NCI-H1092 (cell line): ENCODE data around the gene PEX16.

Experiments
- DNase-seq: peaks from one replicate; lab custom pipeline; 2025; lab: John Stamatoyannopoulos, UW

PEX16 gene

DNA sequence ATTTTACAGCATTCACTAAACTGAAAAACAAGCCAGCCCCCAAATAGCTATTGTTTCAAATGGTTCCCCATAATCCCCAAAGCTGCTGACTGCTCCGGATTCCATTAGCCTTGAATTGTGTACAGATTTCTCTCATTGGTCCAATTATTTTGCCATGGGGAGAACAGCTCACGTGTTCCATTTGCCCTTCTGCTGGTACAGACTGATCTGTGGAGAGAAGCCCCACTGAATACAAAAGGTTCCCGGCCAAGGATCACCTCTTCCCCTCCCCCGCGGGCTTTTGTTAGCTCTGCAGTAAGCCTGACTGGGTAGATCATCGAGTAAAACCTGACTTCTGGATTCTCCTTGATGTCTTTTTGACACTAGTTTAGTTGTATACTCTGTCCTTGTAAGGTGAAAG, 41.3 kb downstream of the PEX16 start:
- DNase-seq: no peak

- DNase-seq: peak; percentile 55
These were observed 44.9 kb downstream of the PEX16 start for GRCh38 chr11:45872651-45873356.

DNA sequence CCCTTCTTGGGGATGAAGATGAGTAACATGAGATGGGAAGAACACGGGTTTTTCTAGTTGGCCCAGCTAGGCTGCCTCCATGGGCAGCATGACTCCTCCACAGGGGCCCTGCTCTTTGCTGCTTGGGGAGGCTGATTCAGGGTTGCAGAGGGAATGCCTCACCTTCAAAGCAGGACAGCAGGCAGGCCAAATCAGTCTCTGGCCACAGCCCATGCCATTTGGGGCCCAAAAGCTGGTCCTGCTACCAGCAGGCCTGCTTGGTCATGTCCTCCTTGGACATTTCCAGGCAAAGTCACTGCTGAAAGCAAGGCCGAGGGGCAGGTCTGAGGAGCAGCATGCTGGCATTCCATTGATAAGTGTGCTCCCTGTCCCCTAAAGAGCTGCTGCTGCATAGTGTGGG, 46.0 kb downstream of the PEX16 start:
- DNase-seq: no peak

DNA sequence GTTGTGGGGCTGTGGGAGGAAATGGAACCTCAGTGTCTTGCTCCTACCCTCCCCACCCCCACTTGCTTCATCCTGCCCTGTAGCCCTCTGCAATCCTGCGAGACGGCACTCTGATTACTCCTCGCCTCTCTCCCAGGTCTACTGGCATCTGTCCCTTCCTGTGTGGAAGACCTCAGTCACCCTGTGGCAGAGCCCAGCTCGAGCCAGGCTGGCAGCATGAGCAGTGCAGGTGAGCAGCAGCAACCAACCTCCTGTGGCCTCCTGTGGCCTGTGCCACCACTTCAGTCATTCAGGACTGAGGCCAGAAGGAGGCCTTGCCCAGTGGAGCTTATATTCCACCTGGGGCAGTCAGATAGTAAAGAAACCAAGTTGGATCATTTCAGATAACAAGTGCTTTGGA, 47.0 kb downstream of the PEX16 start:
- DNase-seq: no peak

DNA sequence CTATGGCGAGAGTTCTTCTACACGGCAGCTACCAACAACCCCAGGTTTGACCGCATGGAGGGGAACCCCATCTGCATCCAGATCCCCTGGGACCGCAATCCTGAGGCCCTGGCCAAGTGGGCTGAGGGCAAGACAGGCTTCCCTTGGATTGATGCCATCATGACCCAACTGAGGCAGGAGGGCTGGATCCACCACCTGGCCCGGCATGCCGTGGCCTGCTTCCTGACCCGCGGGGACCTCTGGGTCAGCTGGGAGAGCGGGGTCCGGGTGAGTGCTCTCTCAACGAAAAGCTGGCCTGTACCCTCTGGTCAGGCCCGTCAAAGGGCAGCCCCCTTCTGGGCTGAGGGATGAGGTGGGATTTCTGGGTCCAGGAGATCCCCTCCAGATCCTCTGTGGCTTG, 48.1 kb downstream of the PEX16 start:
- DNase-seq: no peak

GRCh38 chr11:45864041-45864440, 53.6 kb downstream of the PEX16 start:
- DNase-seq: no peak

DNA sequence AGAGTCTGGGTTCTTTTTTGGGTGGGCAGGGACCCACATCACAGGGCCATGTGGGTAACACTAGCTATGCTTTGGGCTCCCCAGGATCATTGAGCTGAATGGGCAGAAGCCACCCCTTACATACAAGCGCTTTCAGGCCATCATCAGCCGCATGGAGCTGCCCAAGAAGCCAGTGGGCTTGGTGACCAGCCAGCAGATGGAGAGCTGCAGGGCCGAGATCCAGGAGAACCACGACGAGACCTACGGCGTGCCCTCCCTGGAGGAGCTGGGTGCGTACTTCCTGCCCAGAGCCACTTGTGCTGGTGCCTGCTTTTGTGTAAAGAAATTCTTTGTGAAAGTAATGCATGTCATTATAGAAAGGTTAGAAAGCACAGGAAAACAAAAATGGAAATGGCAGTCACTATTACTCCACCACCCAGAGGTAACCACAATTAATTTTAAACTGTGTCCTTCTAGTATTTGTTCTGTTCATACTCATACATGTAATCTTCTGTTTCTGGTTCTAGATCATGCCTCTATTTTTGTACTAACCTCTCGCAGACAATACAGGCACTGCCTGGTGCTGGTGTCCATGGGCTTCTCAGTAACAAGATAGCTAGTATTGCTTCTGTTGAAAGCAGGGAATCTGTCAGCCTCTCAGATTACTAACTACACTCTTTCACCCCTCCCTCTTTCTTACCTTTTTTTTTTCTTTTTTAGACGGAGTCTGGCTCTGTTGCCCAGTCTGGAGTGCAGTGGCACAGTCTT, 56.7 kb downstream of the PEX16 start:
- DNase-seq: no peak

GRCh38 chr11:45860348-45860747, 57.3 kb downstream of the PEX16 start:
- no peak for DNase-seq
